VCaP (cell line): ENCODE data around the gene TIFAB.

ENCODE experiments used
- H3K27ac ChIP-seq: fragments of 450-650 bp; 2 replicates; pipeline ENCODE4 v1.5.1; 2017
- TF ChIP-seq, protein P1 (sequence below): fragments of 450-650 bp; conservative IDR thresholded peaks from 2 replicates; pipeline ENCODE4 v1.5.1; 2017; ENCODE audit warnings: mild to moderate bottlenecking, moderate library complexity

Gene TIFAB

DNA sequence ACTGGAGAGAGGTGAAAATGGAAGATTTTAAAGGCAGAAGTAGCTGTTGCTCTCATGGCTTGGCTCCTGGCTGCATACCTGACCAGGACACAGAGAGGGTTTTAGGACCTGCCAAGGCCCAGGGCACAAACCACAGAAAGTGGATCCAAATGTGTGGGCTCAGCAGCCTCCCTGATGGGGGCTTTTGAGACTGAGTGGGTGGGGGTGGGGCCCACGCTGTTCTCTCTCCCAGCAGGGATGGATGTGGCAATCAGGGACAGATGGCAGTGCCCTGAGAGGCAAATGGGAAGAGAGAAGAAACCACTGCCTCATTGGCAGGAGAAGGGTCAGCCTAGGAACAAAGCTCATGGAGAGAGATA, 34.9 kb upstream of the TIFAB start:
- no peak overlapping the region for H3K27ac ChIP-seq
- TF ChIP-seq, protein P1, sequence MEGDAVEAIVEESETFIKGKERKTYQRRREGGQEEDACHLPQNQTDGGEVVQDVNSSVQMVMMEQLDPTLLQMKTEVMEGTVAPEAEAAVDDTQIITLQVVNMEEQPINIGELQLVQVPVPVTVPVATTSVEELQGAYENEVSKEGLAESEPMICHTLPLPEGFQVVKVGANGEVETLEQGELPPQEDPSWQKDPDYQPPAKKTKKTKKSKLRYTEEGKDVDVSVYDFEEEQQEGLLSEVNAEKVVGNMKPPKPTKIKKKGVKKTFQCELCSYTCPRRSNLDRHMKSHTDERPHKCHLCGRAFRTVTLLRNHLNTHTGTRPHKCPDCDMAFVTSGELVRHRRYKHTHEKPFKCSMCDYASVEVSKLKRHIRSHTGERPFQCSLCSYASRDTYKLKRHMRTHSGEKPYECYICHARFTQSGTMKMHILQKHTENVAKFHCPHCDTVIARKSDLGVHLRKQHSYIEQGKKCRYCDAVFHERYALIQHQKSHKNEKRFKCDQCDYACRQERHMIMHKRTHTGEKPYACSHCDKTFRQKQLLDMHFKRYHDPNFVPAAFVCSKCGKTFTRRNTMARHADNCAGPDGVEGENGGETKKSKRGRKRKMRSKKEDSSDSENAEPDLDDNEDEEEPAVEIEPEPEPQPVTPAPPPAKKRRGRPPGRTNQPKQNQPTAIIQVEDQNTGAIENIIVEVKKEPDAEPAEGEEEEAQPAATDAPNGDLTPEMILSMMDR, result no peak

DNA sequence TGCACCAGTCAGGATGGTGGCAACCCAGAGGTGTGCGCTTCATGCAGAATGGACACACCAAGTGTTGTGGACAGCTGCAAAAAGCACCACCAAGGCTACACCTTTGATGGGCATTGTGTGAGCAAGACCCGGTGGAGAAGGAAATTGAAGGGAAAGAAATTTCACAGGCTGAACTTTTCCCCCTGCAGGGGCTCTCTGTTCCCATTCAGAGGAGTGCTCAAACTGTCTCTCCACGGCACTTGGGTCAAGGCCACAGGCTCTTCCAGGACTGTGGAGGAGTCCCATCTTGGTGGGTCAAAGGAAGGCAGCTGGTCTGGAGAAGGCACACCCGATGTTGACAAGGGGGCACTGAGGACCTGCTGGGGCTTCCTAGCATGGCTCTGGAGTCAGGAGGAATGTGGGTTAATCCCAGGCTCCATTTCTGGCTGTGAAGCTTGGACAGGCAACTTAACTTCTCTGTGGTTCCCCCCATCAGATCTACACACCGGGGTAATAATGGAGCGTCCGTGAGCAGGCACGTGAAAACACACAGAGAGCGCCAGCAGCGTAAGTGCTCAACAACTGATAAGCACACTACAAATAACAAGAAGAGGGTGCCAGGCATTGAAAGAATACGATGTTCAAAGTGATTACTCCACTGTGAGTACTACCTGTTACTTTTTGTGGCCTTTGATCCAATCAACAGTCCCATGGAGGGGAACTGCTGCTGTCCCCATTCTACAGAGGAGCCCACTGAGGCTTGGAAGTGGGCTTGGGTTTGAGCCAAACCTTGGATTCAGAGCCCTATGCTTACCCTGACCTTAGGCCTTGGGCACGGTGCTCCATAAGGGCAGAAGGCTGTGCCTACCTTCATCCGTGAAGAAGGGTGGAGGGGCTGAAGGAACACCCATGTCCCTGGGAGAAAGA, 34.2 kb upstream of the TIFAB start:
- H3K27ac ChIP-seq, result no peak overlapping the region
- TF ChIP-seq, protein P1, result no peak

DNA sequence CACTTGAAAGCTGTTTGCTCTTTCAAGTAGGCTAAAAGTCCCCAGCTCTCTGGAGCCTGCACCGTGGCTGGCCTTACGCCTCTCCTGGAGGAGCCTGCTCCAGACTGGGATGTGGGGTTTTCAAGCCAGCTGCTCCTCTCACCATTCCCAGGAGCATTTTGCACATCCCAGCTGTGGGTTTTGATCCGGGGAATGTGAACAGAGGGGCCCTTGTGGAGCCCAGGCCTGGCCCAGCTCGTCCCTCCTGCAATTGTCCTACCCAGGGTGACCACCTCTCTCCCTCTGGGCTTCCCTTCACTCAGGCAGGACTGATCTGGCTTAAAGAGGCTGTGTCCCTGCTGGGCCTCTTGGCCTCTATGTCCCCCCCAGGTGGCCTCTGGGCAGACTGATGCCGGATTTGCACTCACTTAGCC, 32.5 kb upstream of the TIFAB start:
- TF ChIP-seq, protein P1, result no peak
- no peak overlapping the region for H3K27ac ChIP-seq

DNA sequence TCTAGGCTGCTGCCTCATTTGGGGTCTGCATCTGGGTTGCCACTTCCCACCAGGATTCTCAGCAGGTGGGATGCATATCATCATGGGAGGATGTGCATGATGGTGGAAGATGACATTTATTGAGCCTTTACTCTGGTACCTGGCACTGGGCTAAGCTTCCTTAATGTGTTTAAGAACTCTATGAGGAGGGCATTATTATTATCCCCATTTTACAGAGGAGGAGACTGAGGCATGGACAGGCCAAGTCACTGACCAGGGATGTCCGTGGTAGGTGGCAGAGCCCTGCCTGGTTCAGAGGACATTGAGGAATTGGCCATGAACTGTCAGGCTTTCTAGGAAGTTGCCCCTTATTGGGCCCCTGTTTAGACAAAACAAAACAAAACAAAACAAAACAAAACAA, 31.1 kb upstream of the TIFAB start:
- TF ChIP-seq, protein P1, result no peak
- no peak overlapping the region for H3K27ac ChIP-seq

DNA sequence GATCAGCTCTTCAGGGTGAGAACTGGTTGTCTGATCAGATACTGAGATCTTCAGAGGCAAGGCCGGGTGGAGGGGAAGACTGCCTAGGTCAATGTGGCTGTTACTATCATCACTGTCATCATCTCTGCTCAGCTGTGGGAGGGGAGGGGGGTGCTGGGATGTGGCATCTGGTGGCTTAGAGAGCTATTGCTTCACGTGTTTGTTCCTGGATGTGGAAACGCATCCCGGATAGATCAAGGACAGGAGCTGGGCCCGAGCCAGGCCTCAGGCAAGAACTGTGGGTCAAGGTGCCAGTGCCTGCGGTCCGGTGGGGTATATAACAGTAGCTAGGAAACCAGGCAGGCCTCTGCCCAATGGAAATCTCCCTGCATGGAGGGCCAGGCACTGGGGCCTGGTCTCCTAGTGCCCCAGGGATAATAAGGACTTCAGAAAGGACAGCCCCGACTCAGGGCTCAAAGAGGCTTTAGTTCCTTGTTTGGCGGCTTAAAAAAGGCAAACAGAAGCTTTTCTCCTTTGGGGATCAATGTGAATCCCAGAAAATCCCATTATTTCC, 30.3 kb upstream of the TIFAB start:
- TF ChIP-seq, protein P1, result no peak
- no peak overlapping the region for H3K27ac ChIP-seq

DNA sequence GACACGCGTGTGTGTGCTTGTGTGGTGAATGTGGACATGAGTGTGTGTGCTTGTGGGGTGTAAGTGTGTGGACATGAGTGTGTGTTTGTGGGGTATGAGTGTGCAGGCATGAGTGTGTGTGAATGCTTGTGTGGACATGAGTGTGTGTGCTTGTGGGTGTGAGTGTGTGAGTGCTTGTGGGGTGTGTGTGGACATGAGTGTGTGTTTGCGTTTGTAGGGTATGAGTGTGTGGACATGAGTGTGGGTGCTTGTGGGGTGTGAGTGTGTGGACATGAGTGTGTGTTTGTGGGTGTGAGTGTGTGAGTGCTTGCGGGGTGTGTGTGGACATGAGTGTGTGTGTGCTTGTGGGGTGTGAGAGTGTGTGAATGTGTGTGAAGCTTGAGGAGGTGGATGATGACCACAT, 29.8 kb upstream of the TIFAB start:
- H3K27ac ChIP-seq, result no peak overlapping the region
- TF ChIP-seq, protein P1, result no peak

DNA sequence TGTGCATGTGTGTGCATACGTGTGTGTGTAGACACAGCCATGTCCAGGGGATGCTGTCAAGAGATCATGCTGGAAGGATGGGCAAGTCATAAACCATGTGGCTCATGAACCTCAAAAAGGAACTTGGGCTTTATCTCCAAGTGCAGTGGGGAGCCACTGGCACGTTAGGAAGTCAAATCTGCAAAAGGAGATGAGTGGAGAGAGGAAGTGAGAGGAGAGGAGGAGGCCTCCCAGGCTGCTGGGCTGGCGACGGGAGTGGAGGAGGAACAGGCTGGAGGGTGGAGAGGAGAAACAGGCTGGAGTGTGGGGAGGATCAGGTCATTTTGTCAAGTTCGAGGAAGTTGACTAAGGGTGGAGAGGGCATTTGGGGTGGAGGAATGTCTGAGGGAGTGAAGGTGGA, 29.2 kb upstream of the TIFAB start:
- no peak overlapping the region for H3K27ac ChIP-seq
- TF ChIP-seq, protein P1, result no peak
